Measurements from ENCODE around the gene CD5L.
A peak's percentile ranks its signal among the peaks of the same experiment; 100 is the strongest.

CD5L gene

DNA sequence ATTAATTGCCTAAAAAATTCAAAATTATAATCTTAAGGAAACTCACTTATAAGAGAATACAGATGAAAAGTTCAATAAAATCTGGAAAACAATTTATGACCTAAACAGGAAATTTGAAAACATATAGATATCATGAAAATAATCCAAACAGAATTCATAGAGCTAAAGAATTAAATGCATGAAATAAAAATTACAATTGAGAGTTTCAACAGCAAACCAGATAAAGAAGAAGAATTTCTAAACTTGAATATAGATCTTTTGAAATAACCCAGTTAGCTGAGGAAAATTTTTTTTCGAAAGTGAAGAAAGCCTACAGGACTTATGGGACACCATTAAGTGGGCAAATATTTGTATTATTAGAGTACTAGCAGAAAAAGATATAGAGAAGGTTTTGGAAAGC is 28.3 kb downstream of the CD5L start:
- no peak for DNase-seq

DNA sequence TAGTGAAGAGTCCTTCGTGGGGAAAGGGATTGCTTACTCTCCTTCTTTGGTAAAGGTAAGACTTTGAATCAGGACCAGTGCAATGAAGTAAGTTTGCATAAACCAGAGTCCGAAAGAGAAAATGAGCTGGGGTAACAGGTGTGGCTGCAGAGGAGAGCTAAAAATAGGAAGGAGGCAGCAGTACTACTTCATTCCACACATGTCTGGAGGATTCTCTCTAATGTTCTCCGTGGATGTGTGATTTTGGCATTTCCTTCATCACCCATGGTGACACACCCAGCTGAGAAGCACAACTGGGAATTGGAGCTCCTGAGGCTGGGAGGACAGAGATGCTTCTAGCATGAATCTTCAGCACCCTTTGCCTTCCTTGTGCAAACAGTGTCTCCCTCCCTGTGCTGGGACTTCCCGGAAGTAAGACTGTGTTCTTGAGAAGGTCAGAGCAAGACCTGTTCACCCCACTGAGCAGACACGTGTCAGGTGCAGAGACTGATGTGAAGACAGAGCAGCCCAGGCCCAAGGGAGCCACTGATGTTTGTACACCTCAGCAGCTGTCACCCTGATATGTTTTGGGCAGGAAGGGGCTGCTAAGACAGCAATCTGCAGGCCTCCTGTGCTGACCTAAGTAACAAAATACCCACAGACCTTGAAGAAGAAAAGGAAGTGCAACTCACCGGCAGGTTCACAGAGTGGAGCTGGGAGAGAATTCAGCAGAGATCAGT is 35.0 kb downstream of the CD5L start:
- DNase-seq = no peak

DNA sequence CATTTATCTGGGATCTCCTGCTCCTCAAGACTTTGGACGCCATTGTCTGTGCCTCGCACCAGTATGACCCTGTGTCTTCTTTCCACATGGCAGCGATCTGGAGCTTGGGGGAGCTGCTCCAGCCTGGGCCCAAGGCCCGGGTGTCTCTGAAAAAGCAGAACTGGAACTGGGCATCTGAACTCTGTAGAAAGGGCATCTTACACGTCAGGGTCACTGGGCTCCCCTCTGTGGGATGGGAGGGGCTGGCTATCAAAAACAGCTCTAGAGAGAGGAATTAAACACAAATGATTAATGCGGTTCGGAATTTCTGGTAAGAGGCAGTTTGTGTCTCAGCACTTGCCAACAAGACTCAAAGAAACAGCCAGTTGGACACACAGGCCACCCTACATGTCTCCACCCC is 37.8 kb downstream of the CD5L start:
- DNase-seq = peak; percentile 44 to 60

DNA sequence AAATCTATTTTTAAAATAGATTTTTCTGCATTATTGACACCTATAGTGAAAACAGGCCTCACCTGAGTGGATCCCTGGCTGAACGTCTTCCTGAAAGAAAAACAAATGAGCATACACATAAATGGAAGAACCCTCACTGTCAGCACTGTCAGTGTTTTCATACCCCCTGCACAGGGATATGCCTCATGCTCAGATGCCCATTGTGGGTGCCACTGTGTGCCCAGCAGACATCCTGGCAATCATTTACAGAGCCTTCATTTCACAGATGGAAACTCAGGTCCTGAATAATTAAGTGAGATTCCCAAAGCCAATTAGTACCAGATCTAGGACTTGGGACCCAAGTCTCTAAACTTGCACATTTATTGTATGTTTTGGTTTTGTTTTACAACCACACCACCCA is 41.6 kb downstream of the CD5L start:
- no peak for DNase-seq

DNA sequence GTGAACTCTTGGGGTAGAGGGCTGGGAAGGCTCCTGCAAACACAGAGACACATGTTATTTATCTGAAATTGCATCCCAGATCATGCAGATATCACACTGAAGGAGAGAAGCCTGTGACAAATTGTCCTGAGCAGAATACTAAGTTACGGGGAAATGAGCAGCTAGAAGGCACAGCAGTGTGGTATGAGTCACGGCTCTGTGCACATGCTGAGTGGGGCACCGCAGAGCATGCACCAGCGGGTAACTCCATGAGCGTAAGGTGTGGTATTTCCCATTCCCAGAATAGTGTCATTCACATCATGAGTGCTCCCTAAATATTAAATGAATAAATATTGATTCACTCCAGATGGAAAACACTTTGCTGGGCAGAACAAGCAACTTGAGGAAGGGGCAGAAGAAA is 43.4 kb downstream of the CD5L start:
- DNase-seq = no peak

DNA sequence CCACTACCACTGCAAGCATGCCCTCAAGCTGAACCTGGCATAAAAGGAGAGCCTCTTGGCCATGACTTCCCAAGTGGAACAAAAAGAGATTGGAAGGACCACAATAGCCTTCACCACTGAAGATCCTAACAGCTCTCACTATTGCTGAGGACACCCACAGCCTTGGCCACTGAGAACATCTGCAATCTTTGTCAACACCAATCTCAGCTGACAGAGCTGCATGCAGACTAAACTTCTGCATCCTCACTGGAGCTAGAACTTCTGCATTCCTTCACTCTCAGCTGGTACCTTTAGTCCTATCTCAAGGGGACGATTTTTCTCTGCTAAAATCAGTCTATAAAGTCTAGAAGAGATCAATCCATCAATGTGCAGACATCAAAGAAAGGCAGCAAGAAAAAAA is 56.4 kb downstream of the CD5L start:
- DNase-seq = peak; percentile 34 to 50

DNA sequence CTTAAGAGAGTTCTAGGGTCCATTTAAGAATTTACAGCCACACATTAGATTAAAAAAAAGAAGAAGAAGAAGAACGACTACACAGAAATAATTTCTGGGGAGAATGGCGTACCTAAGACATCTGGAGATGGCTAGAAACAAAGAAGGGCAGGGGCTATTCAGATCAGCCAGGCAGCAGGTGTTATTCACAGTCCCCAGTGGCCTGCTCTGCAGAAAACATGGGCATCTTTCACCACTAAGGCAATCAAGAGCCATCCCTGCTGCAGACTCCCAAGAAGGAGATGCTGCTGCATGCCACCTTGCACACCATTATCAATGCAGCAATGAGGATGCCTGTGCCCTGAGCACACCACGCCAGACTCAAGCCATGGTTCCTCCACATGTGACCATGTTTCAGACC is 56.8 kb downstream of the CD5L start:
- no peak for DNase-seq

DNA sequence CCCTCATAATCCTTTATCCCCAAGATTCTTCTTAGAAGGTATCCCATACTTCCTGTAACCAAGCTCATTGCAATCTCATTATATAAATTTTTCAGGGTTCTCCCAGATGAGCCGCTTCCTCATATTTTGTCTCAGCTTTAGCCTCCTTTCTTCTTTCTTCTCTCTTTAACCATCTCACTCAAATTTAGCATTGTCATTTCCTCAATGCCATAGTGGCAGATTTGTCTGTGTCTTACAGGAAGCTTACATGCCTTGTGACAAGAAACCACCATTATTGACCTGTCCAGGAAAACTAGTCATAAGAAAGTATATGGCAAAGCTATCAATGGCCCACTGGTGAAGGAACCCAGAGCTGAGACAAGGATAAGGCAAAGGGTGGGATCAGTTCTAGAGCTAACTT is 58.7 kb downstream of the CD5L start:
- peak in 1 of 2 donors; percentile 52 for DNase-seq

DNA sequence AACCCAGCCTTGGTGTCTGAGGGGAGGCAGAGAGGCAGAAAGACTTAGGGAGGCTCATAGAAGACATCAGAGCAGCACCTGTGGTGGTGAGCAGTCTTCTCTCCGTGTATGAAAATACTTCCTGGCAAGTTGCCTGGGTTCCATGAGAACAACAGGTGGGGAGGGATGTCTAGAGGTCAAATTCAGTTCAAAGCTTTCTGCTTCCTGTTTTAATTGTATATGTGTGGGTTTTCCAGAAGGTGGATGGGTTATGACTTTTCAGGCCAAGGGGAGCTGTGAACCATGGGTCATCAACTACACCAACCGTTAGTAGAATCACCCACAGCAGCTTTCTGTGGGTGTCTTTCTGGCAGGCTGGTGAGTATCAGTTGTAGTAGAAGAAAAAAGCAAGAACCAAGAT is 60.6 kb downstream of the CD5L start:
- DNase-seq = no peak

Data from inflammatory macrophage (primary cell).